Measurements from ENCODE around the gene OGN.

OGN gene

GRCh38 chr9:92432972-92433548, 28.7 kb upstream of the OGN start:
- no peak for TF ChIP-seq CTCF (IDR thresholded peaks at IDR 0.05)

- no peak for TF ChIP-seq CTCF (IDR thresholded peaks at IDR 0.05)
Measured at GRCh38 chr9:92432350-92432749, 28.0 kb upstream of the OGN start.

GRCh38 chr9:92429836-92430235, 25.5 kb upstream of the OGN start:
- no peak for TF ChIP-seq CTCF (IDR thresholded peaks at IDR 0.05)

- no peak for TF ChIP-seq CTCF (IDR thresholded peaks at IDR 0.05)
Measured at GRCh38 chr9:92426501-92427145, 22.2 kb upstream of the OGN start.

- TF ChIP-seq CTCF (IDR thresholded peaks at IDR 0.05) = no peak
Measured at GRCh38 chr9:92425474-92425873, 21.1 kb upstream of the OGN start.

GRCh38 chr9:92424340-92424739, 20.0 kb upstream of the OGN start, which contains the start of gene OMD:
TSS of gene OMD (minus strand) at chr9:92424471. CDS start at chr9:92417558, 6,913 bp downstream.
- no peak for TF ChIP-seq CTCF (IDR thresholded peaks at IDR 0.05)

- TF ChIP-seq CTCF (IDR thresholded peaks at IDR 0.05) = no peak
Measured at GRCh38 chr9:92423612-92424011, 19.2 kb upstream of the OGN start.
